Right atrium auricular region (tissue), 2 donors: Measurements from ENCODE around the gene MVK. TPM values are rescaled to one million over a fixed set of nuclear protein-coding genes. Genes with fewer than 3 reads are reported as not detected.

ENCODE experiments used
- DNase-seq: peaks from one replicate; pipeline ENCODE4 v3.0.0-alpha.2; 2019; ENCODE audit warnings: low spot score
- H3K27ac ChIP-seq, 2 donors: fragments of 200-600 bp; sonication (generic); 1 replicate in 1 of 2; 2 replicates in 1 of 2; pipeline ENCODE4 v1.5.1; 2016 to 2019
- H3K27me3 ChIP-seq, 2 donors: fragments of 200-600 bp; sonication (generic); one replicate each; pipeline versions ENCODE4 v1.5.1 to v1.6.0; 2017 to 2019
- H3K36me3 ChIP-seq: fragments of 200-600 bp; sonication (generic); one replicate; pipeline ENCODE4 v1.5.1; 2016
- H3K4me1 ChIP-seq, 2 donors: fragments of 200-600 bp; sonication (generic); one replicate each; pipeline versions ENCODE4 v1.5.1 to v1.6.0; 2017 to 2019
- H3K4me3 ChIP-seq, 2 donors: fragments of 200-600 bp; sonication (generic); 1 replicate in 1 of 2; 2 replicates in 1 of 2; pipeline ENCODE4 v1.5.1; 2017 to 2019; ENCODE audit warnings: mild to moderate bottlenecking in 1 of 2, moderate library complexity in 1 of 2
- H3K9me3 ChIP-seq, 2 donors: fragments of 200-600 bp; sonication (generic); one replicate each; pipeline ENCODE4 v1.5.1; 2019
- CTCF ChIP-seq, 2 donors: fragments of 200-600 bp; sonication (generic); IDR thresholded peaks; one replicate each; pipeline ENCODE4 v1.5.1; 2019; ENCODE audit warnings: antibody characterized with exemption in 2 of 2
- total RNA-seq, 2 donors: library from RNA; depleted of rRNA; stranded (reverse); fragments of >200 nt; gene quantifications; one replicate each; pipeline ENCODE4 v1.1.0, GENCODE V29; 2016

Gene MVK
- total RNA-seq, 2 donors from 2014 or later: 5.5 to 7.5 TPM

GRCh38 chr12:109631302-109631701 lies 57.7 kb downstream of the MVK start:
- H3K36me3 ChIP-seq: no peaks in the 10 kb centered on the region
- DNase-seq: no peak
- no peak overlapping the region for H3K27ac ChIP-seq
- no peaks in the 10 kb centered on the region for H3K27me3 ChIP-seq
- H3K4me1 ChIP-seq: no peaks in the 10 kb centered on the region
- H3K9me3 ChIP-seq: no peaks in the 10 kb centered on the region
- TF ChIP-seq CTCF (IDR thresholded peaks at IDR 0.05): no peak
- H3K4me3 ChIP-seq: no peak overlapping the region

- no peaks in the 10 kb centered on the region for H3K4me1 ChIP-seq
- no peak overlapping the region for H3K4me3 ChIP-seq
- H3K9me3 ChIP-seq: no peaks in the 10 kb centered on the region
- H3K27ac ChIP-seq: no peak overlapping the region
- no peaks in the 10 kb centered on the region for H3K27me3 ChIP-seq
- no peaks in the 10 kb centered on the region for H3K36me3 ChIP-seq
- DNase-seq: no peak
- no peak for TF ChIP-seq CTCF (IDR thresholded peaks at IDR 0.05)
Observed at GRCh38 chr12:109631751-109632150, 58.2 kb downstream of the MVK start.

- no peaks in the 10 kb centered on the region for H3K27me3 ChIP-seq
- no peak overlapping the region for H3K27ac ChIP-seq
- TF ChIP-seq CTCF (IDR thresholded peaks at IDR 0.05): no peak
- no peaks in the 10 kb centered on the region for H3K36me3 ChIP-seq
- no peaks in the 10 kb centered on the region for H3K4me1 ChIP-seq
- no peaks in the 10 kb centered on the region for H3K9me3 ChIP-seq
- no peak for DNase-seq
- no peak overlapping the region for H3K4me3 ChIP-seq
Observed at GRCh38 chr12:109632342-109632741, 58.7 kb downstream of the MVK start.

GRCh38 chr12:109635717-109636116 lies 62.1 kb downstream of the MVK start:
- no peak for TF ChIP-seq CTCF (IDR thresholded peaks at IDR 0.05)
- no peak for DNase-seq
- no peak overlapping the region for H3K4me3 ChIP-seq
- H3K4me1 ChIP-seq: no peaks in the 10 kb centered on the region
- H3K27ac ChIP-seq: no peak overlapping the region
- H3K36me3 ChIP-seq: no peaks in the 10 kb centered on the region
- no peaks in the 10 kb centered on the region for H3K27me3 ChIP-seq
- H3K9me3 ChIP-seq: no peaks in the 10 kb centered on the region

- Histone ChIP-seq H3K4me3 (no peak overlapping the region), H3K36me3 (no peaks in the 10 kb centered on the region), H3K27me3 (no peaks in the 10 kb centered on the region), H3K9me3 (no peaks in the 10 kb centered on the region), H3K4me1 (no peaks in the 10 kb centered on the region), H3K27ac (no peak overlapping the region)
- no peak for TF ChIP-seq CTCF (IDR thresholded peaks at IDR 0.05)
- no peak for DNase-seq
Observed at GRCh38 chr12:109637348-109637747, 63.8 kb downstream of the MVK start.

GRCh38 chr12:109637996-109638395 lies 64.4 kb downstream of the MVK start:
- TF ChIP-seq CTCF (IDR thresholded peaks at IDR 0.05): no peak
- no peak overlapping the region for H3K27ac ChIP-seq
- no peaks in the 10 kb centered on the region for H3K27me3 ChIP-seq
- DNase-seq: no peak
- no peaks in the 10 kb centered on the region for H3K4me1 ChIP-seq
- H3K4me3 ChIP-seq: no peak overlapping the region
- H3K36me3 ChIP-seq: no peaks in the 10 kb centered on the region
- no peaks in the 10 kb centered on the region for H3K9me3 ChIP-seq
